Ishikawa (cell line): Measurements from ENCODE around the gene HIGD2B.

Source experiments
- EP300 ChIP-seq: IDR thresholded peaks from 2 replicates; pipeline ENCODE4 v1.6.1; 2012; ENCODE audit warnings: borderline replicate concordance
- RAD21 ChIP-seq: IDR thresholded peaks from 2 replicates; pipeline ENCODE4 v1.6.1; 2012; ENCODE audit warnings: low read depth
- ZBTB7A ChIP-seq: IDR thresholded peaks from 2 replicates; pipeline ENCODE4 v1.6.1; 2012; ENCODE audit warnings: low read depth
- TF ChIP-seq, protein P1 (sequence below): IDR thresholded peaks from 2 replicates; pipeline ENCODE4 v1.6.1; 2012; ENCODE audit warnings: low read depth, mild to moderate bottlenecking

- TF ChIP-seq, protein P1, sequence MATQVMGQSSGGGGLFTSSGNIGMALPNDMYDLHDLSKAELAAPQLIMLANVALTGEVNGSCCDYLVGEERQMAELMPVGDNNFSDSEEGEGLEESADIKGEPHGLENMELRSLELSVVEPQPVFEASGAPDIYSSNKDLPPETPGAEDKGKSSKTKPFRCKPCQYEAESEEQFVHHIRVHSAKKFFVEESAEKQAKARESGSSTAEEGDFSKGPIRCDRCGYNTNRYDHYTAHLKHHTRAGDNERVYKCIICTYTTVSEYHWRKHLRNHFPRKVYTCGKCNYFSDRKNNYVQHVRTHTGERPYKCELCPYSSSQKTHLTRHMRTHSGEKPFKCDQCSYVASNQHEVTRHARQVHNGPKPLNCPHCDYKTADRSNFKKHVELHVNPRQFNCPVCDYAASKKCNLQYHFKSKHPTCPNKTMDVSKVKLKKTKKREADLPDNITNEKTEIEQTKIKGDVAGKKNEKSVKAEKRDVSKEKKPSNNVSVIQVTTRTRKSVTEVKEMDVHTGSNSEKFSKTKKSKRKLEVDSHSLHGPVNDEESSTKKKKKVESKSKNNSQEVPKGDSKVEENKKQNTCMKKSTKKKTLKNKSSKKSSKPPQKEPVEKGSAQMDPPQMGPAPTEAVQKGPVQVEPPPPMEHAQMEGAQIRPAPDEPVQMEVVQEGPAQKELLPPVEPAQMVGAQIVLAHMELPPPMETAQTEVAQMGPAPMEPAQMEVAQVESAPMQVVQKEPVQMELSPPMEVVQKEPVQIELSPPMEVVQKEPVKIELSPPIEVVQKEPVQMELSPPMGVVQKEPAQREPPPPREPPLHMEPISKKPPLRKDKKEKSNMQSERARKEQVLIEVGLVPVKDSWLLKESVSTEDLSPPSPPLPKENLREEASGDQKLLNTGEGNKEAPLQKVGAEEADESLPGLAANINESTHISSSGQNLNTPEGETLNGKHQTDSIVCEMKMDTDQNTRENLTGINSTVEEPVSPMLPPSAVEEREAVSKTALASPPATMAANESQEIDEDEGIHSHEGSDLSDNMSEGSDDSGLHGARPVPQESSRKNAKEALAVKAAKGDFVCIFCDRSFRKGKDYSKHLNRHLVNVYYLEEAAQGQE = no peak
- TF ChIP-seq RAD21 (peak; percentile 72), EP300 (no peak), ZBTB7A (no peak)
Observed at GRCh38 chr15:72722071-72722696, 36.2 kb upstream of the HIGD2B start.
